GM18511 (cell line): ENCODE measurements around the gene OR2D2.
"Not testable (repeated sequence)": the region's sequence is repeated elsewhere in the genome, so short reads cannot be mapped to it uniquely, and the experiment has no call there.

Experiments used
- ATAC-seq: cut with Tn5 transposase; IDR thresholded peaks from one replicate; pipeline ENCODE4 v1.9.1; 2021; ENCODE audit warnings: mild to moderate bottlenecking, moderate library complexity; ENCODE audit not compliant: unreplicated experiment

OR2D2 gene

DNA sequence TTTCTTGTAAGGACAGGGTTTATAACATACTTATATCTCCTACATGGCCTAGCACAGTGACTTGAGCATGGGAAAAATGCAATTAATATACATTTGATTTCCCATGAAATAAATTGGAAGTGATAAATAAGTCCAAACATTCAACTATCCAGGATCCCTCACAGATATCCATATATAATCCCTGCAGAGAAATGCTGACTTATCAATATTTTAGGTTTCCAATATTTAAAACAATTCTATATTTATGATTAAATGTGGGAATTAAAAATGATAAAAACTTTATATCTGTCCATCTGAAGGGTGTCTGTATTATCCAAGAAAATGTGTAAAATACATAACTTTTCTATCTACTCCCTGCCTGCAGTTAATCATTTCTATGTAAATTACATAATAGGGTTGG lies 9.5 kb downstream of the OR2D2 start:
- no peak for ATAC-seq

DNA sequence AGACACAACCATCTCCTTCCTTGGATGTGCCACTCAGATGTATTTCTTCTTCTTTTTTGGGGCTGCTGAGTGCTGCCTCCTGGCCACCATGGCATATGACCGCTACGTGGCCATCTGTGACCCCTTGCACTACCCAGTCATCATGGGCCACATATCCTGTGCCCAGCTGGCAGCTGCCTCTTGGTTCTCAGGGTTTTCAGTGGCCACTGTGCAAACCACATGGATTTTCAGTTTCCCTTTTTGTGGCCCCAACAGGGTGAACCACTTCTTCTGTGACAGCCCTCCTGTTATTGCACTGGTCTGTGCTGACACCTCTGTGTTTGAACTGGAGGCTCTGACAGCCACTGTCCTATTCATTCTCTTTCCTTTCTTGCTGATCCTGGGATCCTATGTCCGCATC lies 15.4 kb downstream of the OR2D2 start:
- no peak for ATAC-seq

DNA sequence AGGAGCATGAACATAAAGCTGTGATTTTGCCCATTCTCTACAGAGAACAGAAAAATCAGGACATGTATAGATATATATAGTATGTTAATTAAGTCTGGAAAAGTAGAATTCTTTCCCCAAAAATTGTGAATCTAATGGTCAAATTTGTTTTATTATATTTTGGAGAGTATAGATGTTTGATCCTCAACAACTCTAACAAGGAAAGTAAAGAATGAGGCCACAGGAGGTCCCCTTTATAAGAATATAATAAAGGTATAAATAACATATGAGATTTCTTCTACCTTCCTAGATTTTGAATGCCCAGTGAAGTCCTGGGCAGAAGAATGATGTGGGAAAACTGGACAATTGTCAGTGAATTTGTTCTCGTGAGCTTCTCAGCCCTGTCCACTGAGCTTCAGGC lies 16.0 kb downstream of the OR2D2 start, which contains the start of gene OR10A4:
Gene OR10A4, plus strand, starts transcription at position 301 of the 400 bp plus-strand sequence. Its CDS starts 23 bp downstream, at position 324.
- no peak for ATAC-seq

DNA sequence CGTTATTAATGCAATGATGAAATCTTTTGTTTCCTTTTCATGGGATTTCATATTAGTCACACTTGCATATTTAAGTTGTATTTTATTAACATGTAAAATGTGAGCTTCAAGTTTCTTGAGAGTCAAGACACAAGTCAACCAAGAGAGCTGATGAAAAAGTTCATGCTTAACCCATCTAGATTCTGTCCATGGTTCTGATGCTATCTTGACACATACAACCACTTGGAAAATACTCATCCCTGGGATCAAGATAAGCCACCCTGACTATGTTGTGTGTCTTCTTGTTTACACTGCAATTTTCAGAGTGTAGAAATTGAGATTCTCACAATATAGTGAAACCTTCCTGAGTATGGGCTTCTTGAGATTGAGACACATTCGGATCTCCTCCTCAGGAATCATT lies 16.5 kb downstream of the OR2D2 start:
- no peak for ATAC-seq

DNA sequence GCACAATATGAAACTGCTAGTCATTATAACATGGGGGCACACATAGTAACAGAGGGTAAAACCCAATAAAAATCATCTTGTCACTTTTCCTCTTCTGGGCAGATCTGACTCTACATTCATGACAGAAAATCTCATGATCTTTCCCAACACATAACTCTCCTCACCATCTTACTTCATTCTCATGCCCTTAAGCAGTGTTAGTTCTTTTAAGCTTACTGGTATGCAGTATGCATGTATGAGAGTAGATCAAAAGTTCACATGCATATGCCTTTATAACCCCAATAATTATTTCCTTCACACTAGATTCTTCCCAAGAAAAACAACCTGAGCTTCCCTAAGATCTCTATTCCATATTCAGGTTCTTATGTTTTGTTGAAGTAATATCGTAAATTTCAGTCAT lies 21.0 kb downstream of the OR2D2 start:
- ATAC-seq: no peak

DNA sequence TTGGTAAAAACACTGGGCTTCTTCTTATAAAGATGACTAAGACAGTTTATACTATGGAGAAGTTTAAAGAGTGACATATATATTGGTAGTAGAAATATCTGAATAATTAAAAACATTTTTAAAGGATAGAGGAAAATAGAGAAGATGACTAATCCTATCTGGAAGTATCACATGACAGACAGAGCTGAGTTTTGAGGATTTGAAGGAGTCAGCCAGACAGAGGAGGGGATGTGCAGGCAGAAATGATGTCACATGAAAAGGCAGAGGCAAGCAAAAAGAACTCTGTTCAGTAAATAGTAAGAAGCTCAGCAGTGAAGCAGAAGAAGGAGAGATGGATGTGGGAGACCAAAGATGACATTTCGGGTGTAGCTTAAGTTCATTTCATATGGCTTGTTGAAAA lies 27.9 kb downstream of the OR2D2 start:
- ATAC-seq: no peak

DNA sequence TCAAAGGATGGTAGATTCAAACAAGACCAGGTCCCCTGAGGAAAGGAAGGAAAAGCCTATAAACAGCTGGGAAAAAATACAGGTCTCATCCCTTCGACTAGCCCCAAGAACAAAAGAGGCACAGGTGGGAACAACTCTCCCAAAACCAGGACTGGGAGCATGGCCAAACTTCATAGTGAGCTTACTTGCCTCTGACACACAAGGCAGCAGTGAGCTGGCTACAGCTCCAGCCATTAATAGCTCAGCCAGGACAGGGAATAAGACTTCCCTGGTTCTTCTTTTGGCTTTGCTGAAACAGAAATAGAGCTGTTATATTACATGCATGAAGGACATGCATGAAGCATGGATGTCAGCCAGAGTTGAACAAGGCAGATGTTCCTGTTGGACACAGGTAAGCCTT lies 29.3 kb downstream of the OR2D2 start, which contains the start of gene OR10A2:
Gene OR10A2, plus strand, starts transcription at position 97 of the 400 bp plus-strand sequence. CDS start 6,698 bp downstream, outside the sequence.
- no peak for ATAC-seq

DNA sequence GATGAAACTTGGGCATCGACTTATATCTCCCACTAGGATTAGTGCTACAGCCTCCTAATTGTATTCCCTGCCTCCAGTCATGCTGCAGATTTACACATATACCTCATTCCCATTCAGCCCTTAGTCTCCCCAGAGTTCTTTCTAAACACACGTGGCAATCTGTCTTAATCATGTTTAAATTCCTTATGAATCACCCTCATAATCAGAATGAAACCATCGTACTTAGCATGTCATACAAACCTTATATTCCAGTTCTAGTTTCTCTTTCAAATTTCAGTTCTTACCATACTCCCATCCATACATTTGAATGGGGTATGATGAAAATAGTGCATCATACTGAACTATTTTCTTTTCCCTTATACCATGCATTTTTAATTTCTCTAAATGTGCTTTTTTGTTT lies 35.4 kb downstream of the OR2D2 start:
- peak; percentile 92 for ATAC-seq

DNA sequence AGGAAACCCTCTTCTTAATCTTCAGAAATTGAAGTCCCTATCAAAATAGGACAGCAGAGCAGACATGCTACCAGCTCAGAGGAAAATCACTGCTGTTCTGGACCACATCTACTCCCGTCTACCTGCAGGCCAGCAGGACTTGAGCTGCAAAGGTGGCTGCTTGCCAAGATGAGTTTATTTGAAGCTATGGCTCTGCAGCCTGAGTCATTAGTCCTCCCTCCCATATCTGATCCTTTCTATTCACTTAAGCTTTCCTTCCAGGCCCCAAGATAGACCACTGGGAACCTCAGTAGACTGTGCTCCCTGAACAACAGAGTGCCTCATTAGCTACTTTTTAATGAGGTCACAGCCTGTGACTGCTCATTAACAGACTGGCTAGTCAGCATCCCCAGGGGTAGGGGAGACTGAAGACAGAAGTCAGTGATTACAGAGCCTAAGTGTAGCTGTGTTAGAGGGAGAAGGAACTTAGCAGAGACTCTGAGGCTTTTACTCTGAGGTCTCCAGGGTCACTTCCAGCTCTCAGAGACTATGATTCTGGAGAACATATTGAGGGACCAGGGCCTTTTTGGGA lies 36.2 kb downstream of the OR2D2 start:
- no peak for ATAC-seq

DNA sequence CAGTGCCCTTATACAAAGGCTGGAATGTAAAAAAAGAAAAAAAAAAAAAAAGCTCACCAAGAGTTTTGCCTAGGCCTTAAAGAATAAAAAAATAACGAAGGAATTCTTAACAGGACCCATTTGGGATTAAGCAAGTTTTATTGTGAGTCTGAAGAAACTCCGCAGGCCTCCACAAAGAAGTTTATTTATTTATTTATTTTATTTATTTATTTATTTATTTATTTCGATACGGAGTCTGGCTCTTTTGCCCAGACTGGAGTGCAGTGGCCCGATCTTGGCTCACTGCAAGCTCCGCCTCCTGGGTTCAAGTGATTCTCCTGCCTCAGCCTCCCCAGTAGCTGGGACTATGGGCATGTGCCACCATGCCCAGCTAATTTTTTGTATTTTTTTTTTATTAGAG lies 37.5 kb downstream of the OR2D2 start:
- ATAC-seq: not testable (repeated sequence)

DNA sequence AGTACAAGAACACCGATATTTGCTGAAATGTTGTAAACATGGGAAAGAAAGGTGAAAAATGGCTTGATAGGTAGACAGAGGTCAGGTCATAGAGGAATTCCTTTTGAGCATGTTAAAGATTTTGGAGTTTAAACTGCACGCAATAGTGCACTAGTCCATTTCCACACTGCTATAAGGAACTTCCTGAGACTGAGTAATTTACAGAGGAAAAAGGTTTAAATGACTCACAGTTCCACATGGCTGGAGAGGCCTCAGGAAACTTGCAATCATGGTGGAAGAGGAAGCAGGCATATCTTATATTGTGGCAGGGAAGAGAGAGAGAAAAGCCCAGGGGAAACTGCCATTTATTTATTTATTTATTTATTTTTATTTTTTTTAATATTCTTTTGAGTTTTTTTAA lies 41.8 kb downstream of the OR2D2 start:
- no peak for ATAC-seq

DNA sequence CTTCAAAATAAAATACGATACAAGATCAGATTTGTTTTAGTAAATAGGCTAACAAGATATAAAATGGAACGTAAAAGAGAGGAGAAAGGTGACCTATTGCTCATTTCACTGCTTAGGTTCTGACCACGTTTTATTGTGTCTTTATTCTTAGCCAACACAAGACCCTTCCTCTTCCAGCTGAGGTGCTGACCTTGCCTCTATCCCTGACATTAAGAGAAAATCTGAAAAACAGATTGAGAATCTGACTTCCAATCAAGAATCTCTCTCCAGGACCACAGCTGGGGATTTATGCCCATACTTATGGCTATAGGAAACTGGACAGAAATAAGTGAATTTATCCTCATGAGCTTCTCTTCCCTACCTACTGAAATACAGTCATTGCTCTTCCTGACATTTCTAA lies 46.9 kb downstream of the OR2D2 start, which contains the start of gene OR10A5:
Gene OR10A5, plus strand, starts transcription at position 301 of the 400 bp plus-strand sequence. Its CDS starts 0 bp downstream, at position 301.
- ATAC-seq: no peak

DNA sequence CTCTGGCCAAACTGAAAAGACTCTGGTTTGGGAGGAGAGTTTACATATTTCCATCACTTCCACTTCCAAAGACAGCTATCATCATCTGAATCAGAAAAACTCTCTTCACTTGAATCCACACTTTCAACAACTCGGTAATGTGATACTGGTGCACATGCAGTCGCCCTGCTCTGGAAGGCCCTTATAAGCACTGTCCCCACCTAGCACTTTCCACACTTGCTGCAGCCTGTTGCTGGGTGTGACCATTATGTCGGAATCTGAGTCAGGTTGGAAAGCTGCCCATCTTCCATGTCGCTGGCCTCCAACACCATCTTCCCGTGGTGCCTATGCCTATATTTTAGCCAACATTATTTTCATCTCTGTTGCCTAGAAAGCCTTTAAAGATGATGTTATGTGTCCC lies 47.9 kb downstream of the OR2D2 start:
- no peak for ATAC-seq

DNA sequence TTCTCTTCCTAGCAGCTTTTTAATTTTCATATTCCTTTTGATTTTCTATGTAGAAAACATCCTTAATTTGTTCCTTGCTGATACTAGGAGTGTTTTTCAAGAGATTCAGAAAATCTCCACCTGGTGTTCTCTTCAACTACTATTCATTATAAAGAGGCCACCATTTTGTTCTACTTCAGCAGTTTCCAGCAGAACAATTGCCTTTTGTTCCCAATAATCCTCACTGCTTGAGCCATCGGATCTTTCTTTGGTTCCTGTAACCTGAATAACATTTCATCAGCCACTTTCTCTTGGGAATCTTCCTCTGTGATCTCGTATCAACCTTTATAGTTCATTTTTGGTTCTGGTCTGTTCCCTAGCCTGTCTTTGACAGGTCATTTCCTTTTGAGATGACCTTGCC lies 48.6 kb downstream of the OR2D2 start:
- ATAC-seq: no peak

DNA sequence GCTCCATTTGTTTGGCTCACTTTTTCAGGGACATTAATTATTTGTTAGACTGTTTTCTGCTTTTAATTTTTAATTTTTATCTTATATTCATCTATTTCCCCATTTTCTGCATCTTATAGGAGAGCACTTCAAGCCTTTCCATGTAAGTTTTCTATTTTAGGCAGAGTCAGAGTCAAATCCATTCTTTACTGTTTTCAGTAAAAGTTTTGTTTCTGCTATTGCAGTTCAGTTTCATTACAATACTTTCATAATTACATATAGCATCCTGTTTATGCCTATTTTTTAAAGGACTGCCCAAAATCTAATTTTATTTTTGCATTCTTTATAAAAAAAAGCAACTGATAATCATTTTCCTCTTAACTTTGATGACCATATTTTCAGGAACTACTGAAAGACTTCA lies 50.6 kb downstream of the OR2D2 start:
- ATAC-seq: no peak
